Omental fat pad (tissue), 4 donors: ENCODE measurements around the gene METTL25B. TPM values are rescaled to one million over a fixed set of nuclear protein-coding genes. Genes with fewer than 3 reads are reported as not detected.

ENCODE experiments used
- ATAC-seq: fragments of 150-250 bp; one replicate; pipeline ENCODE4 v1.9.1; 2016; ENCODE audit warnings: mild to moderate bottlenecking, moderate library complexity; ENCODE audit not compliant: low FRiP score
- DNase-seq: peaks from one replicate; pipeline ENCODE4 v3.0.0-alpha.2; 2019; ENCODE audit warnings: low spot score
- total RNA-seq, 4 donors: library from RNA; depleted of rRNA; stranded (reverse); fragments of >200 nt; gene quantifications; one replicate each; pipeline ENCODE4 v1.1.0, GENCODE V29; 2016
- TF ChIP-seq, protein P1 (sequence below), 3 donors: fragments of 450-650 bp; IDR thresholded peaks; one replicate each; pipeline ENCODE4 v1.5.1; 2016 to 2017; ENCODE audit warnings: antibody characterized with exemption in 3 of 3, mild to moderate bottlenecking in 3 of 3, moderate library complexity in 2 of 3

The METTL25B gene
- total RNA-seq, 4 donors from 2014 or later = 12.1 to 25.4 (median 18.8) TPM

DNA sequence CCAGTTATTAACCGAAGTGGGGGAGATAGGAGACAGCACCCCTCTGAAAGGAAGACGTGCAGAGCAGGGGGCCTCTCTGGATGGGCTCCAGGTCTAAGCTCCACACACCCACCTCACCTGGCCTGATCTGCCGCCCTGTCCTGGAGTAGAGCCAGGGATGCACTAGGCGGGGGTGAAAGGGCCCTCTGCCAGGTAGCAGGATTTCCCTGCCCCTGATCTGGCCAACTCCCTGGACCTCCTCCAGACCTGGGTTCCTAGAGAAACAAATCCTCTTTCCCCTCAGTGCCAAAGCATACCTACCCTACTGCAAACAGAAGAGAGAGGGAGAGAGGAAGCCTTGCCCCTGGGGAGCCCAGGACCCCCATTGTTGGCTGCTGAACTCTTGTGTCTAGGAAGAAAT is 24.9 kb upstream of the METTL25B start:
- ATAC-seq (no peak), DNase-seq (no peak)
- TF ChIP-seq, protein P1, sequence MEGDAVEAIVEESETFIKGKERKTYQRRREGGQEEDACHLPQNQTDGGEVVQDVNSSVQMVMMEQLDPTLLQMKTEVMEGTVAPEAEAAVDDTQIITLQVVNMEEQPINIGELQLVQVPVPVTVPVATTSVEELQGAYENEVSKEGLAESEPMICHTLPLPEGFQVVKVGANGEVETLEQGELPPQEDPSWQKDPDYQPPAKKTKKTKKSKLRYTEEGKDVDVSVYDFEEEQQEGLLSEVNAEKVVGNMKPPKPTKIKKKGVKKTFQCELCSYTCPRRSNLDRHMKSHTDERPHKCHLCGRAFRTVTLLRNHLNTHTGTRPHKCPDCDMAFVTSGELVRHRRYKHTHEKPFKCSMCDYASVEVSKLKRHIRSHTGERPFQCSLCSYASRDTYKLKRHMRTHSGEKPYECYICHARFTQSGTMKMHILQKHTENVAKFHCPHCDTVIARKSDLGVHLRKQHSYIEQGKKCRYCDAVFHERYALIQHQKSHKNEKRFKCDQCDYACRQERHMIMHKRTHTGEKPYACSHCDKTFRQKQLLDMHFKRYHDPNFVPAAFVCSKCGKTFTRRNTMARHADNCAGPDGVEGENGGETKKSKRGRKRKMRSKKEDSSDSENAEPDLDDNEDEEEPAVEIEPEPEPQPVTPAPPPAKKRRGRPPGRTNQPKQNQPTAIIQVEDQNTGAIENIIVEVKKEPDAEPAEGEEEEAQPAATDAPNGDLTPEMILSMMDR (IDR thresholded peaks at IDR 0.05) = no peak

DNA sequence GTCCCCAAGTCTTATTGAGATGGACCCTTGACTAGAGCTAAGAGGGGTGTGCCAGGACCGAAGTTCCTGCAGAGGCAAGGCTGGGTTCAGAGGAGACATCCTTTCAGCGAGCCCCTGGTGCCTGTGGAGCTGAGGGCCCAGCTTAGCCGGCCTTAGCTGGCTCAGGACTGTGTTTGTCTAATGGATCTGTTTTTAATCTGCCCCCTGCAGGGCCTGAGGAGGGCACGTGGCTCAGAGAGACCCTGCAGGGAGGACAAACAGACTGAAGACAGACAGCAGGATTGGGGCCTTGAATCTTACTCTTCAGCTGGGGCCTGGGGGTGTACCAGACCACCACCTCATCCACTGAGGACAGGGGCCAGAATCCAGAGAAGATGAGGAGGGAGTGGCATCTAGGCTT is 24.5 kb upstream of the METTL25B start:
- ATAC-seq = no peak
- no peak for DNase-seq
- TF ChIP-seq, protein P1 (IDR thresholded peaks at IDR 0.05) = no peak

DNA sequence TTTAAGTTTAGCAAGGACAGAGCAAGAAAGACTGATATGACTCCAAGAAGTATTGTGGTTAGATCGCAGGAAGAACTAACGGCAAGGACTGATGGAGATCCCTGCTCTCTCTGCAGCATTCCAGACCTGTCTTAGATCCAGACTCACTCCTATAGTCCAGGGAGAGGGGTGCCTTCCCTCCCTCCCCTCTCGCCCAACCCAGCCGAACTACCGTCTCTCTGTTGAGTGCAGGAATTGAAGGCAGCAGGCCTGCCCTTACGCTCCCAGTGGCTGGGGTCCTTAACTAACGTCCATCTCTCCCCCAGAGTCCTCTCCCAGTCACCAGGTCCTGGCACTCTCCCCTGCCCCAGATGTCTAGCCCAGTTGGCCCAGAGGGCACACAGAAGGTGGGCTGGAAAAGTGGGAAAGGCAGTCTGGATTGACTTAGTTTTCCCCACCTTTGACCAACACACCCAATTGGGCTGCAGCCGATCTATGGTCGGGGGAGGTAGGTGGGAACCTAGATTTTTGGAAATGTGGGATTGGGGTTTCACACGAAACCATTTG is 24.0 kb upstream of the METTL25B start:
- TF ChIP-seq, protein P1 (IDR thresholded peaks at IDR 0.05) = no peak
- DNase-seq (no peak), ATAC-seq (no peak)

DNA sequence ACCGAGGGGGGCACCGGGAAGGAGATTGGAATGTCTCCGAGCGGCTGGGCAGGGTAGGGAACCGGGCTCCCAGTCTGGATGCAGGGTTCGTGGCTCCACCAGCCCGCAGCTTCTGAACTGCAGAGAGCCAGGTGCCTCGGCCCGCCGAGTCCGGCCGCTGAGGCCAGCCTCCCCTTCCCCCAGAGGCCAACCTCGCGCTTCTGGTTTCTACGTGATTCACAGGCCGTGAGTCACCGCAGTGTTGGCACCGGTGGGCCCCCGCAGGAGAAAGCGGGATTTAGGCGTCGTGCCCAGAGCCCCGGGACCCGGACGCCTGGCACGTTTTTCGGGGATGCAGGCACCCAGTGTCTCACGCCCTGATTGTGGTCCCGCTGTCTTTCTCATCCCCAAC is 23.3 kb upstream of the METTL25B start:
- TF ChIP-seq, protein P1 (IDR thresholded peaks at IDR 0.05) = no peak
- DNase-seq = peak; percentile 73
- ATAC-seq = peak; percentile 63

DNA sequence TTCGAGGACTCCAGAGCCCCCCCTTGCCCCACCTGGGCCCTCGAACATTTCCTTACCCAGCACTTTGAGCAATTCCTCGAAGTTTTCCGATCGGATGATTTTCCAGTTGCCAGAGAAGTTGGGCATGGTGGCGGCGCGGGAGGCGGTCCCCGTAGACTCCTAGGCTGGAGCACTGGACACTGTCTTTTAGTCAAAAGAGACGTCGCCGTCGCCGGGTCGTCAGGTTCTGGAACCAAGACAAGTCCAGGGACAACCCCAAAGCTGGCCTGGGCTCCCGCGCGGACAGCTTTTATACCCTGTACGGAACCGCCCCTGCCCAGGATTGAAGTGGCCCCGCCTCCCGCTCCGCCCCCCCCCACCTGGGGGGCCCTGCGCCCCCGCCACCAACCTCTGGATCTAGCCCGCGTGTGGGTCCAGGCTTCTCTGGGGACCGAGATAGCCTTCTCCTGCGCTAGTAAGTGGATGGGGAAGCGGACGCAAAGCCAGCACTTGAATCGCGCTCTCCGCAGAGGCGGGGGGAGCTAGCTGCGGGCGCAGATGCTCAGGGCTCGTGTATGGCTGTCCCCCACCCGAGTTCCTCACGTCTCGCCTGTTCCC is 22.9 kb upstream of the METTL25B start, which contains the start of gene CRABP2:
TSS of gene CRABP2 (minus strand) at position 263 of the 597 bp plus-strand sequence. CDS start at position 126, 137 bp downstream.
- peak; percentile 4 for ATAC-seq
- TF ChIP-seq, protein P1 (IDR thresholded peaks at IDR 0.05) = no peak
- no peak for DNase-seq

DNA sequence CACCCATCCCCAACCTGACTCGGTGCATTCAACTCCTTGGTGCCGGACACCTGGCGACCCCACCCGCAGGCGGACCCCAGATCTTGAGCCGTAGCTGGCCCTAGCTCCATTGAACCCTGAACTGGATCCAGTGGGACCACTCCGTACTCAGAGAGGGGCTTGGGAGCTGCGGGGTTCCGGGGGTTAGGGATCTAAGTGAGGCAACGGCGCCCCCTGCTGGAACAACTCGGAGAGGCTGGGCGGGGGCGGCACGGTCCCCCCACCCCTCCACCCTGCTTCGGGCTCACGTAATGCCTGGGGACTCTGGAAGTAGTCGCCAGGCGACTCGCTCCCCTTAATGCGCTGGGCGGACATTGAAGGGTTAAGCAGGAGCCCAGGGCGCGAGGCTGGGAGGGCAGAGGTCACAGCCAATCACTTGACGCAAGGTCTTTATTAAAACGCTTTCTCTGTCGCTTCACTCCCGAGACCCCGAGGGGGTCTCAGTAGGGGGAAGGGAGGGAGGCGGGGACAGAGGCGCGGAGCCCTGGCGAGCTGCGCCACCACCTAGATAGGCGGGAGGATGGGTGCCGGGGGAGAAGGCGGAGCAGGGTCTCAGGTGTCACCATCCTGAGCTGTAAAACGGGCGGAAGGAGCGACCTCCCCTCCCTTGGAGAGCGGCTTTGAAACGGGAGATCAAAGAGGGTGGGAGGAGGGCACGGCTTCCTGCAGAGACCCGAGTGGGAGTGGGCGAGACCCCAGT is 22.2 kb upstream of the METTL25B start:
- DNase-seq (peak; percentile 84), ATAC-seq (peak; percentile 51)
- TF ChIP-seq, protein P1 (IDR thresholded peaks at IDR 0.05) = peak in 1 of 3 donors; percentile 70
